Astrocyte of the cerebellum (primary cell): ENCODE measurements around the gene CHRDL1.

Source experiments
- DNase-seq: peaks from one replicate; pipeline ENCODE4 v3.0.0-alpha.2; 2011; ENCODE audit warnings: low read depth
- H3K4me3 ChIP-seq: 2 replicates; pipeline ENCODE4 v1.5.1; 2011; ENCODE audit warnings: mild to moderate bottlenecking, low read depth, low read length, moderate library complexity
- CTCF ChIP-seq: IDR thresholded peaks from 2 replicates; pipeline ENCODE4 v1.5.1; 2012; ENCODE audit warnings: low read length, low read depth, moderate library complexity, mild to moderate bottlenecking; ENCODE audit errors: missing control alignments
- in situ Hi-C: cut with HindIII; loops from 2 replicates; pipeline ENCODE4 v1.10.0; 2017; ENCODE audit warnings: low sequenced_read_pairs

The CHRDL1 gene

DNA sequence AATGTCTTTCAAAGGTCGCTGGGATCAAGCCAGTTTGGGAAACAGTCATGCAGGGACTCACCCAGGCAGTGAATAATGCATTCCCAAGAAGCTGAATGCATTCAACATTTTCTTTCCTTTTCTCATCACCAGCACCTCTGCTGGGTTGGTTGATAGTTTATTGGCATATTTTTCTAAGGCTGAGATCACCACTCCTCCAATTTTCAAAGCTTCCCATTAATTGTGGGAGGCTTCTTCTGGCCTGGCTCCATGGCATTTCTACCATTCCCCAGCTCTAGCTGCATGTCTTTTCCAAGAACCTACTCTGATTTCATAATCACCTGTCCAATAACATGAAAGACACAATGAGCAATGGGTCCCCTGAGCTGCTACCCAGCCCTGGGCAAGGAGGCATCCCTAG lies 35.8 kb downstream of the CHRDL1 start:
- TF ChIP-seq CTCF, result no peak
- peak; percentile 18 for DNase-seq
- no peak overlapping the region for H3K4me3 ChIP-seq
- in situ Hi-C loops, result no loop called here

DNA sequence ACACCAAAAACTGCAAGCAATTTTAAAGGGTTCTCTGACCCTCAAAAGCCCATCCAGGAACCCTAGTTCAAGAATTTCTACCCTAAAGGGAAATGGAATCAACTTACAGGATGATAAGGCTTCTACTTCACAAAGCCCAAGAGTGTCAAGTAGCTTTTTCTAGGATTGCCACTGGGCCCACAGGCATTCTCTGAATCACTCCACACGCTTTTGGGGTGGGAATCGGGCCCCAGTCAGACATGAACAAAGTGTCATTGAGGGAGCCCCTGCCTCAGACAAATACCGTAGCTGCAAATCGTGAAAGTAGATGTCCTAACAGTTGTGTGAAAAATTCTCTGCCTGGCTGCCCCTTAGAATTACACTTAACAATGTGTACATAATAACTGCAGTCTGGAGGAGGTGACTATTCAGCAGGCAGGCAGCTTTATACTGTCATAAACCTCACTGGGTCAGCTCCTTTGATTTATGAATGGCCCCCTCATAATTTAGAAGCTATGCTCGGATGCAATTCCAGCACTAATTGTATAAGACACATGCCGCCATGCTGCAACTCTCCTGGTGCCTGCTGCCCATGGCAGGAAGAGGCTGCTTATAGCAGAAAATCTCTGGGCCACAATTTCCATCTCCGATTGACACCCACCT lies 36.7 kb downstream of the CHRDL1 start:
- TF ChIP-seq CTCF, result no peak
- in situ Hi-C loops, result no loop called here

DNA sequence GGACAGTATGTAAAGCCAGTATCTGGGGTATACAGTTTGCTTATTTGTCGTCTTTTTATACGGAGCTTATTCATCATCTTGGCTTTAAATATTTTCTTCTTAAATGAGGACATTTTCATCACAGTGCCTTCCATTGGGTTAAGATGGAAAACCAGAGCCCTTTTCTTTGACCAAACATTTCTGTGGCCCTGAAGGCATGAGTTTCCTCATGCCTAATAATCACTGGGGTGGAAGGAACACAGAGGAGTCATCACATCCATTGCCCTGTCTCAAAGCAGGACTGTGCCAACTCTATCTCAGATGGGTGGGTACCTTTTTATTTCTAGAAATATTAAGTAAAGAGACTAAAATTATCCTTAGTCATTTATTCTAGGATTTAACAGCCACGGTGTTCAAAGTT lies 40.0 kb downstream of the CHRDL1 start:
- H3K4me3 ChIP-seq, result no peak overlapping the region
- no peak for DNase-seq
- in situ Hi-C loops, result no loop called here
- no peak for TF ChIP-seq CTCF

More for the DNA sequence above, 36.7 kb downstream of the CHRDL1 start:
- DNase-seq, result no peak
- no peak overlapping the region for H3K4me3 ChIP-seq

DNA sequence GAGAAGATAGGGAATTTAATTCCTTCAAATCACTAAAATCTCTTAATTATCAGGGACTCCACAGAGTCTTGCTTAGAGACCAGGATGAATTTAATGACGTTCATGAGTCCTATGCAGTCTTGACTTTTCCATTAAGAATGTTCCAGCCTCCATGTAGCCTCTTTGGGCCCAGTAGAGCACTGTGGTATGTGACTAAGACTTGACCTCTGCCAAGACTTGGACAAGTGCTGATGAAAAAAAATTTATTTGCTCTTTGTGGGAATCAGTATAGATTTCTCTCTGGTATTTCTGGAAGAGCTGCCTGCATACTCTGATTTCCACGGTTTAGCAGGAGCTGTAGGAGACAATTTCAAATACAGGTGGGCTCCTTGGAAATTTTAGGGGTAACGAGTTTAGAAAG lies 40.6 kb downstream of the CHRDL1 start:
- in situ Hi-C loops, result no loop called here
- DNase-seq, result no peak
- TF ChIP-seq CTCF, result no peak
- H3K4me3 ChIP-seq, result no peak overlapping the region

DNA sequence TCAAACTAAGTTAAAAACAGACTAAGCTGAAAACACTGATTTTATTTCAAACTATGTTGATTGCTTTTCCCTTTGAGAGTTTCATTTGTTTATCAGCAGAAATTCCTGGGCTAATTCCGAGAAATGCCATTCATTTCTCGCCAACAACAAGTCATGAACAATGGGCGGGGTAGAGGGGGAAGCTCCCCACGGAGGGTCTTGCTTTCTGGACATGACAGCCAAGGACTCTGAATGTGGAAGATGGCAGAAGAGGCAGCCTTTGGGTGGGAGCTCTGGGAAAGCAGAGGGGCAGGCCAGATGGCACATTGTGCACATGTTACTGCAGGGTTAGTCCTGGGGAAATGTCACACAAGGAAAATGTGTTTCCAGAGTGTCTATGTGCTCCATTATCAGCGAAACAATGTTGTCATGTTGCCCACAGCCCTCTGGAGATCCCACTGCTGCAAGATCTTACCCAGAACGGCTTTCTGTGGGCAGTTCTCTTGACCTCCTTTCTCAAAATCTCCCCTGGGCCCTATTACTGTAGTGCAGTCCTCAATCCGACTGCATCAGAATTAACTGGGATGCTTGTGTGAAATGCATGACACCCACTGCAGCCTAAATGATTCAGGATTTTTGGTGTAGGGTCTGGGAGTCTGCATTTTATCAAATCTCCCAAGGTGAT lies 45.0 kb downstream of the CHRDL1 start:
- TF ChIP-seq CTCF, result no peak
- no peak for DNase-seq
- no peak overlapping the region for H3K4me3 ChIP-seq
- in situ Hi-C loops, result no loop called here

DNA sequence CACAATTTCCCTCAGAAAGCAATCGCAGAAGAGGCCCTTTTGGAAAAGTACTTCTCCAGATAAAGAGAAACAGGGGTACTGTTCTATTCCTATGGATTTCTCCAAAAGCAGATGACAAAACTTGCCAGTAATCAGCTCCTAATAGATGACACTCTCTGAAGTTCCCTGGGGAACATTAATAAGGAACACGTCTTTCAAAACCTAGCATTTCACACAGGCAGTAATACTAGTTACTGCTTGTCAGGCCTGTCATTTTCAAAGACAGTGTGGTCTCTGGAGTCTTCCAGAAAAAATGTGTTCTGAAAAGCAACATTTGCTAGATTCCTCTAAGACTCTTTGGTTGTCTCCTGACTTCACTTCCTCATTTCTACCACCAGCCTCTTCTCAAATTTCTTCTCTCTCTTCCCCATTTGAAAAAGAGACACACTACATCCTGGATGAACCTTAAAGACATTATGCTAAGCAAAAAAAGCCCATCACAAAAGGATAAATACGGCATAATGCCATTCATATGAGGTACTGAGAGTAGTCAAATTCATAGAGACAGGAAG lies 47.3 kb downstream of the CHRDL1 start:
- H3K4me3 ChIP-seq, result no peak overlapping the region
- TF ChIP-seq CTCF, result no peak
- in situ Hi-C loops, result no loop called here
- no peak for DNase-seq
